MCF 10A (cell line): ENCODE measurements around the gene UQCR11. TPM values are rescaled to one million over a fixed set of nuclear protein-coding genes. Genes with fewer than 3 reads are reported as not detected.

Experiments used
- BruUV-seq: library from RNA; stranded (reverse); fragments of 400-500 nt; replicated peaks from 2 replicates; lab custom pipeline; 2021; lab: Mats Ljungman, UMichigan
- CTCF ChIA-PET: fragments of 300-600 bp; sonication (Branson Sonifier 250); formaldehyde crosslinking; extraction: SDS; loops from one replicate; lab custom pipeline; 2021; ENCODE audit warnings: antibody characterized with exemption, inconsistent platforms; lab: Yijun Ruan, JAX
- POLR2A ChIA-PET: fragments of 300-600, 350-650 bp; sonication (Branson Sonifier 250); formaldehyde crosslinking; extraction: SDS; loops from one replicate; lab custom pipeline; 2020; ENCODE audit warnings: antibody characterized with exemption, inconsistent platforms; lab: Yijun Ruan, JAX
- DNase-seq: peaks from one replicate; pipeline ENCODE4 v3.0.0-alpha.2; 2018; ENCODE audit not compliant: unreplicated experiment
- H3K27ac Mint-ChIP-seq: one replicate; pipeline ENCODE4 v1.8.0; 2022; ENCODE audit warnings: mild to moderate bottlenecking, low read depth, mixed read lengths; ENCODE audit not compliant: unreplicated experiment
- H3K27me3 Mint-ChIP-seq: one replicate; pipeline ENCODE4 v1.8.0; 2022; ENCODE audit warnings: mixed read lengths; ENCODE audit not compliant: insufficient read depth, unreplicated experiment
- H3K36me3 Mint-ChIP-seq: one replicate; pipeline ENCODE4 v1.8.0; 2022; ENCODE audit warnings: mild to moderate bottlenecking, moderate library complexity, mixed read lengths; ENCODE audit not compliant: insufficient read depth, unreplicated experiment
- H3K4me1 Mint-ChIP-seq: one replicate; pipeline ENCODE4 v1.8.0; 2022; ENCODE audit warnings: mixed read lengths; ENCODE audit not compliant: insufficient read depth, unreplicated experiment
- H3K4me3 Mint-ChIP-seq: one replicate; pipeline ENCODE4 v1.8.0; 2022; ENCODE audit warnings: mild to moderate bottlenecking, moderate library complexity, mixed read lengths; ENCODE audit not compliant: unreplicated experiment
- H3K9me3 Mint-ChIP-seq: one replicate; pipeline ENCODE4 v1.8.0; 2022; ENCODE audit warnings: mixed read lengths; ENCODE audit not compliant: unreplicated experiment
- CTCF ChIP-seq: fragments of 200-600 bp; IDR thresholded peaks from one replicate; pipeline ENCODE4 v1.8.0; 2022; ENCODE audit warnings: antibody characterized with exemption, mild to moderate bottlenecking; ENCODE audit not compliant: unreplicated experiment
- intact Hi-C: fragments of 100-400 bp; cut with micrococcal nuclease; formaldehyde crosslinking; loops from 2 replicates; pipeline ENCODE4 v1.14.1; 2022
- total RNA-seq: library from RNA; stranded (reverse); gene quantifications from 2 replicates; pipeline ENCODE4 v1.2.3, GENCODE V29; 2022

Gene UQCR11
- total RNA-seq, 1 experiment from 2014 or later = 256 TPM

DNA sequence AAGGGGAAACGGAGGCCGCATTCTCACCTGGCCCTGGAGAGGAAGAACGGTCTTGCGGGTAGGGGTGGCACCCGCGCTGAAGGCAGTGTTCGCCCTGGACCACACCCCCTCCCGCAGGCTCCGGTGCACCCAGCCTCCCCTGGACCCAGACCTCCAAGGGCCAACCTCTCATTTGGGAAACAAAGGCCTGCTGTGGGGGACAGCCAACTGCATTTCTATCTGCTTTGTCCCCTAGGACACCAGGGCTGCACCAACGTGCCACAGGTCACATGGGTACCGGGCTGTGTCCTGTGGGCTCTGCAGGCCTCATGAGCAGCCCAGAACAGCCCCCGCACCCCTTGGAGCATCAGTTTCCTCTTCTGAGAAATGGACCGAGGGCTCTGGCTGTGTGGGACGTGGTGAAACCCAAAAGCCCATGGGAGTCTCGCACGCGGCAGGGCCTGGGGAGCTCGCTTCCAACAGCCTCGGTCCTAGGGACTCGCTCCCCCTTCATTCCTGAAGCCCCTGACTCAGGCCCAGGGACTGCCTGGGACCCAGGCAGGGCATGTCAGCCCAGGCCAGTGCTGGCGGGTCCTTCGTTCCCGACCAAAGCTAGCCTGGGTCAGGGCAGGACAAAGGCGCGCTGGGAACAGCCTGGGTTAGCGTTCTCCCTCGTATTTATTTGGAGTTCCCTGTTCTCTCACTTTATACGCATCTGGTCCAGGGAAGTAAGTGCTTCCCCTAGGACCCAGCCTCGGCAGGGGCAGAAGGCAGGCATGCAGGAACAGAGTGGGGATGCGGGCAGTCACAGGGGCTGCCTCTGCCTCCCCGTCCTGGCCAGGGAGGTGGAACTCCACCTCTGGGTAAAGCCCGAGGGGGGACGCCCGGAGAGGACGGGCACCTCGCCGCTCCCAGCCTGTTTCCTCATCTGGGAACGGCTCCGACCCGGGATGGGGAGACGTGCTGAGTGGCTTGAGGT lies 42.5 kb upstream of the UQCR11 start:
- no peaks in the 10 kb centered on the region for H3K4me1 Mint-ChIP-seq
- H3K4me3 Mint-ChIP-seq = no peak overlapping the region
- no peaks in the 10 kb centered on the region for H3K9me3 Mint-ChIP-seq
- H3K27me3 Mint-ChIP-seq = no peaks in the 10 kb centered on the region
- intact Hi-C loops = no loop called here
- DNase-seq = no peak
- BruUV-seq = no TSS peak
- ChIA-PET POLR2A (no interaction called here), CTCF (interaction anchor here (0.6 kb wide), 1 partner anchor 29 kb away, joined by 3 read pairs; no protein-coding TSS in a partner anchor)
- H3K36me3 Mint-ChIP-seq = peaks cover 36% of the 10 kb centered on the region
- no peak for TF ChIP-seq CTCF
- no peak overlapping the region for H3K27ac Mint-ChIP-seq

DNA sequence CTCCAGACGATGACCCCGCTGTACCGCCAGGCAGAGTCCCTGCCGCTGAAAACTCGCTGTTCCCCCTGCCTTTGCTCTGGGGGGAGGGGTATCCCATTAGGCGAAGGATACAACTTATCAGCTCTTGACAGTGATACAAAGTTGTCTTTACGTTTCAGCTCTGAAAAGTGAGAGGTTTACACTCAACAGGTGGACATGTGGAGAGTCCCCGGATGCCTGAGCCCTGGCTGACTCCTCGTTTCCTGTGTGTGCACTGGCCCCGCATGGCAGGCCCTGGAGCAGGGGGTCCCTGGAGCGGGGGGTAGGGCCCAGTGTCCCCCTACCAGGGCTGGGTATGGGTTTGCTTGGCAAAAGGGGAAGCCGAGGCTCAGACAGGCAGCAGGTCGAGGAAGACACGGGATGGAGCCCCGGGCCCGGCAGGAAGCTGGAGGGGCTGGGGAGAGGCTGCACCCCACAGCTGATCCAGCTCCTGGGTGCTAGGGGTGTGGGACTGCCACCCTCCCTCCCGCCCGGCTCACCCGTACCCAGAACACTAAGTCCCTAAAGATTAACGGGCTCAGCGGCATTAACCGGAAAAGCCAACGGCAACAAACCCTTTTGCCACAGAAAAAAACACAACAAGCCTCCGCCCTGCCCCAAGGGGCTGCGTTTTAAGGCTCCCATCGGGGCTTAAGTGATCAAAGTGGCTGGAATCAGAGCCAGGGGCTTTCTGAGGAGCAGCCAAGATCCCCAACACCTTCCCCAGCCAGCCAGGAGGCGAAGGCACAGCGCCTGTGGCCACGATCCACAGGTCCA lies 41.6 kb upstream of the UQCR11 start:
- BruUV-seq = no TSS peak
- H3K27me3 Mint-ChIP-seq = no peaks in the 10 kb centered on the region
- no peaks in the 10 kb centered on the region for H3K9me3 Mint-ChIP-seq
- CTCF ChIA-PET = interaction anchor here (0.6 kb wide), 1 partner anchor 30 kb away, joined by 3 read pairs; no protein-coding TSS in a partner anchor
- no peak for TF ChIP-seq CTCF
- no peak for DNase-seq
- POLR2A ChIA-PET = no interaction called here
- H3K4me3 Mint-ChIP-seq = no peak overlapping the region
- no peak overlapping the region for H3K27ac Mint-ChIP-seq
- intact Hi-C loops = no loop called here
- no peaks in the 10 kb centered on the region for H3K4me1 Mint-ChIP-seq
- H3K36me3 Mint-ChIP-seq = peaks cover 42% of the 10 kb centered on the region

DNA sequence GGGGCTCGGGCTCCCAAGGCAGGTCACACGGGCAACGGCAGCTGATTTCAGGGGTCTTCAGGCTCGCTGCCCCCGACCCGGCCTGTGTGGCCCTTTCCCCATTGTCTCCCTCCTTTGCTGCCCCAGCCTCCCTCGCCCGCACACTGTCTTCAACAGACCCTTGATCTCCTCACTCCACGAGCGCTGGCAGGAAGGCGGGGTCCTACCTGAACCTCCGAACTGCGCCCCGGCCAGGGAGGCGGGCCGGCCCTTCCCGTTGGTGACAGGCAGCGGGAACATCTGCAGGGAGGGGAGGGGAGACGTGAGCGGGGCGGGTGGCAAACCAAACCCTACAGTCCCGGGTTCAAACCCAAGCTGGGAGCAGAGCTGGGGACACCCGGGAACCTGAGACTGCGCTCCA lies 40.9 kb upstream of the UQCR11 start:
- Mint-ChIP-seq H3K4me3 (no peak overlapping the region), H3K9me3 (no peaks in the 10 kb centered on the region), H3K4me1 (no peaks in the 10 kb centered on the region), H3K27me3 (no peaks in the 10 kb centered on the region), H3K27ac (no peak overlapping the region), H3K36me3 (peaks cover 49% of the 10 kb centered on the region)
- DNase-seq = no peak
- intact Hi-C loops = no loop called here
- CTCF ChIA-PET = no interaction called here
- no peak for TF ChIP-seq CTCF
- BruUV-seq = no TSS peak
- POLR2A ChIA-PET = no interaction called here

GRCh38 chr19:1645299-1645698 lies 40.0 kb upstream of the UQCR11 start:
- H3K27ac Mint-ChIP-seq = no peak overlapping the region
- H3K36me3 Mint-ChIP-seq = peaks cover 50% of the 10 kb centered on the region
- CTCF ChIA-PET = no interaction called here

More at GRCh38 chr19:1645299-1645698, 40.0 kb upstream of the UQCR11 start:
- no peaks in the 10 kb centered on the region for H3K27me3 Mint-ChIP-seq
- no TSS peak for BruUV-seq
- H3K9me3 Mint-ChIP-seq = no peaks in the 10 kb centered on the region
- TF ChIP-seq CTCF = no peak
- POLR2A ChIA-PET = no interaction called here
- H3K4me3 Mint-ChIP-seq = no peak overlapping the region
- no peak for DNase-seq
- intact Hi-C loops = no loop called here
- no peaks in the 10 kb centered on the region for H3K4me1 Mint-ChIP-seq
